HT1080 (cell line): ENCODE data around the gene AP1B1. TPM values are rescaled to one million over a fixed set of nuclear protein-coding genes. Genes with fewer than 3 reads are reported as not detected.

ENCODE experiments used
- DNase-seq: peaks from one replicate; pipeline ENCODE4 v3.0.0-alpha.2; 2015; ENCODE audit warnings: low read depth
- small RNA-seq: library from RNA; depleted of rRNA; stranded (forward); fragments of <200 nt; gene quantifications from one replicate; pipeline ENCODE3, GENCODE V24; 2014
- total RNA-seq: library from RNA; depleted of rRNA; stranded (reverse); fragments of >200 nt; shearing (Covaris generic); gene quantifications from 2 replicates; pipeline ENCODE4 v1.2.3, GENCODE V29; 2014; rRNA removed

AP1B1 gene
- total RNA-seq, 1 experiment from 2014 or later: 116 TPM

- no peak for DNase-seq
Observed at GRCh38 chr22:29301716-29302401, 86.5 kb downstream of the AP1B1 start.

- no peak for DNase-seq
Observed at GRCh38 chr22:29300807-29301601, 87.4 kb downstream of the AP1B1 start.

GRCh38 chr22:29300467-29300806 is 87.9 kb downstream of the AP1B1 start:
- no peak for DNase-seq

GRCh38 chr22:29299136-29299900 is 89.1 kb downstream of the AP1B1 start:
- DNase-seq: no peak

- no peak for DNase-seq
Observed at GRCh38 chr22:29298641-29299040, 89.7 kb downstream of the AP1B1 start.

GRCh38 chr22:29292379-29292778 is 96.0 kb downstream of the AP1B1 start:
- DNase-seq: no peak

- no peak for DNase-seq
Observed at GRCh38 chr22:29291215-29291614, 97.2 kb downstream of the AP1B1 start.

- no peak for DNase-seq
Observed at GRCh38 chr22:29290061-29290460, 98.3 kb downstream of the AP1B1 start.

GRCh38 chr22:29288837-29289236 is 99.5 kb downstream of the AP1B1 start:
- no peak for DNase-seq

GRCh38 chr22:29284196-29284595 is 104.2 kb downstream of the AP1B1 start:
- DNase-seq: no peak

- DNase-seq: no peak
Observed at GRCh38 chr22:29277927-29278326, 110.4 kb downstream of the AP1B1 start.

Small RNA genes within 50 kb of the gene (small RNA-seq; reads per million reads assigned to genes)
- not detected for gene AC000041.1
- not detected for gene MIR3653

Other genes with a start within 250 kb of the AP1B1 start
- gene EMID1, start 182.7 kb downstream of the AP1B1 start, total RNA-seq: 0.60 TPM in 1 of 2 replicates, not detected in the other
- 35.8 and 37.7 TPM in 2 replicates for gene RHBDD3, start 120.6 kb downstream of the AP1B1 start, total RNA-seq
- 256 and 340 TPM in 2 replicates for gene EWSR1, start 120.3 kb downstream of the AP1B1 start, total RNA-seq
- 52.7 and 57.5 TPM in 2 replicates for gene GAS2L1, start 81.9 kb downstream of the AP1B1 start, total RNA-seq
- gene RASL10A, start 72.9 kb downstream of the AP1B1 start, total RNA-seq: 1.5 and 3.6 TPM in 2 replicates
- gene RFPL1, start 50.0 kb upstream of the AP1B1 start, total RNA-seq: not detected in 2 replicates
- gene NEFH, start 91.6 kb upstream of the AP1B1 start, total RNA-seq: not detected in 2 replicates
- 97.2 and 105 TPM in 2 replicates for gene THOC5, start 165.2 kb upstream of the AP1B1 start, total RNA-seq
- 60.1 and 66.1 TPM in 2 replicates for gene NIPSNAP1, start 192.5 kb upstream of the AP1B1 start, total RNA-seq
- 187 and 209 TPM in 2 replicates for gene NF2, start 215.1 kb upstream of the AP1B1 start, total RNA-seq